IPS-18c (cell line): ENCODE results near the gene PARS2.

Experiments used
- H3K4me3 ChIP-seq: 2 replicates; pipeline ENCODE4 v1.7.0; 2013; ENCODE audit warnings: low read depth, mild to moderate bottlenecking, low read length, moderate library complexity; ENCODE audit not compliant: insufficient read depth
- H3K9me3 ChIP-seq: one replicate; pipeline ENCODE4 v1.6.1; 2013; ENCODE audit warnings: mild to moderate bottlenecking, low read length, moderate library complexity; ENCODE audit not compliant: control insufficient read depth, insufficient read depth

Gene PARS2

GRCh38 chr1:54715493-54716298 lies 48.6 kb downstream of the PARS2 start, which contains the start of gene TTC4:
Gene TTC4 (plus strand): TSS chr1:54715861. CDS start chr1:54715909, 48 bp downstream.
- no peaks in the 10 kb centered on the region for H3K9me3 ChIP-seq
- H3K4me3 ChIP-seq, result peak within 1 kb of the TSS; percentile 93

- H3K4me3 ChIP-seq, result no peak overlapping the region
- H3K9me3 ChIP-seq, result no peaks in the 10 kb centered on the region
These were observed 49.3 kb downstream of the PARS2 start for GRCh38 chr1:54714881-54715492.

GRCh38 chr1:54711536-54711935 lies 52.8 kb downstream of the PARS2 start:
- Histone ChIP-seq H3K9me3 (no peaks in the 10 kb centered on the region), H3K4me3 (no peak overlapping the region)

GRCh38 chr1:54710841-54711240 lies 53.5 kb downstream of the PARS2 start:
- no peaks in the 10 kb centered on the region for H3K9me3 ChIP-seq
- no peak overlapping the region for H3K4me3 ChIP-seq

GRCh38 chr1:54710434-54710833 lies 53.9 kb downstream of the PARS2 start:
- Histone ChIP-seq H3K9me3 (no peaks in the 10 kb centered on the region), H3K4me3 (no peak overlapping the region)

- no peaks in the 10 kb centered on the region for H3K9me3 ChIP-seq
These were observed 54.6 kb downstream of the PARS2 start for GRCh38 chr1:54709547-54710292.

GRCh38 chr1:54708385-54708784 lies 55.9 kb downstream of the PARS2 start:
- Histone ChIP-seq H3K9me3 (no peaks in the 10 kb centered on the region), H3K4me3 (no peak overlapping the region)

More at GRCh38 chr1:54709547-54710292, 54.6 kb downstream of the PARS2 start:
- H3K4me3 ChIP-seq, result no peak overlapping the region
